Osteocyte (in vitro differentiated cells): ENCODE measurements around the gene GPS1. TPM values are rescaled to one million over a fixed set of nuclear protein-coding genes. Genes with fewer than 3 reads are reported as not detected.

ENCODE experiments used
- DNase-seq: peaks from one replicate; pipeline ENCODE4 v3.0.0; 2021; ENCODE audit warnings: mixed read lengths; ENCODE audit not compliant: unreplicated experiment; ENCODE audit errors: extremely low spot score
- H3K27ac Mint-ChIP-seq: one replicate; pipeline ENCODE4 v1.8.0; 2021; ENCODE audit warnings: mild to moderate bottlenecking, mixed read lengths; ENCODE audit not compliant: unreplicated experiment
- H3K27me3 Mint-ChIP-seq: one replicate; pipeline ENCODE4 v1.8.0; 2021; ENCODE audit warnings: mixed read lengths; ENCODE audit not compliant: unreplicated experiment
- H3K36me3 Mint-ChIP-seq: one replicate; pipeline ENCODE4 v1.8.0; 2021; ENCODE audit warnings: mixed read lengths; ENCODE audit not compliant: unreplicated experiment
- H3K4me1 Mint-ChIP-seq: one replicate; pipeline ENCODE4 v1.8.0; 2021; ENCODE audit warnings: mixed read lengths; ENCODE audit not compliant: unreplicated experiment
- H3K4me3 Mint-ChIP-seq: one replicate; pipeline ENCODE4 v1.8.0; 2021; ENCODE audit warnings: mild to moderate bottlenecking, moderate library complexity, mixed read lengths; ENCODE audit not compliant: unreplicated experiment
- H3K9me3 Mint-ChIP-seq: one replicate; pipeline ENCODE4 v1.8.0; 2021; ENCODE audit warnings: mixed read lengths; ENCODE audit not compliant: unreplicated experiment
- total RNA-seq: library from RNA; stranded (reverse); gene quantifications from 2 replicates; pipeline ENCODE4 v1.2.1, GENCODE V29; 2021
- TF ChIP-seq, protein P1 (sequence below): fragments of 200-600 bp; sonication (generic); IDR thresholded peaks from 2 replicates; pipeline ENCODE4 v1.5.0; 2021; ENCODE audit warnings: antibody characterized with exemption, mild to moderate bottlenecking, moderate library complexity

GPS1 gene
- total RNA-seq, 1 donor from 2014 or later, result 108 TPM

DNA sequence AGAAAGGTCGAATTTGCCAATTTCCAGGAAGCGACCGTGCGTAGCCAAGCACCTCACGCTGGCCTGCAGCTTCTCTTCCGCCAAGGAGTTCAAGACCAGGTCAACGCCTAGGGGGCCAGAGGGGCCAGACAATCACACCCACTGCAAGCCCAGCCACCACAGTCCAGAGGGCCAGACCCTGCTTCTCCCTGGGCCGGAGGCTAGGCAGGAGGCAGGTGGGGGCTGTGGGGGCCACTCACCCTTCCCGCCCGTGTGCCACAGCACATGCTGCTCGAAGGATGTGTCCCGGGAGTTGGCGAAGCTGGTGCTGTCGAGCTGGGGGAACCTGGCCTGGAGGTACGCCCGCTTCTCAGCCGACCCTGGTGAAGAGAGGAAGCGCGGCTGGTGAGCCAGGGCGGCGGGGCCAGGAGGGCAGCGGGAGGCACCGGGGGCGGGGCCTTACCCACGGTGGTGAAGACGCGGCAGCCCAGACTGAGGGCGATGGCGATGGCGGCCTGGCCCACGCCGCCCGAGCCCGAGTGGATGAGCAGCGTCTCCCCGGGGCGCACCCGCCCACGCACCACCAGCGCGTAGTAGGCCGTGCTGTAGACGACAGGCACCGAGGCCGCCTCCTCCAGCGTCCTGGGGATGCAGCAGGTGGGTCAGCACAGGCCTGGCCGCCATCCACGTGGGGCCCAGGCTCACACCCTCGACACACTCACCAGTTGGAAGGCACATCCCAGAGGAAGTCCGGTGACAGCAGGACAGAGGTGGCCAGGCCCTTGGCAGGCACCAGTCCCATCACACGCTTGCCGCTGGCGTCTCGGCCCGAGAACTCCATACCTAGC, 32.0 kb downstream of the GPS1 start:
- Mint-ChIP-seq H3K4me1 (no peaks in the 10 kb centered on the region), H3K4me3 (no peak overlapping the region), H3K9me3 (no peaks in the 10 kb centered on the region), H3K27me3 (no peaks in the 10 kb centered on the region), H3K36me3 (peaks cover 16% of the 10 kb centered on the region), H3K27ac (no peak overlapping the region)
- no peak for DNase-seq
- TF ChIP-seq, protein P1, sequence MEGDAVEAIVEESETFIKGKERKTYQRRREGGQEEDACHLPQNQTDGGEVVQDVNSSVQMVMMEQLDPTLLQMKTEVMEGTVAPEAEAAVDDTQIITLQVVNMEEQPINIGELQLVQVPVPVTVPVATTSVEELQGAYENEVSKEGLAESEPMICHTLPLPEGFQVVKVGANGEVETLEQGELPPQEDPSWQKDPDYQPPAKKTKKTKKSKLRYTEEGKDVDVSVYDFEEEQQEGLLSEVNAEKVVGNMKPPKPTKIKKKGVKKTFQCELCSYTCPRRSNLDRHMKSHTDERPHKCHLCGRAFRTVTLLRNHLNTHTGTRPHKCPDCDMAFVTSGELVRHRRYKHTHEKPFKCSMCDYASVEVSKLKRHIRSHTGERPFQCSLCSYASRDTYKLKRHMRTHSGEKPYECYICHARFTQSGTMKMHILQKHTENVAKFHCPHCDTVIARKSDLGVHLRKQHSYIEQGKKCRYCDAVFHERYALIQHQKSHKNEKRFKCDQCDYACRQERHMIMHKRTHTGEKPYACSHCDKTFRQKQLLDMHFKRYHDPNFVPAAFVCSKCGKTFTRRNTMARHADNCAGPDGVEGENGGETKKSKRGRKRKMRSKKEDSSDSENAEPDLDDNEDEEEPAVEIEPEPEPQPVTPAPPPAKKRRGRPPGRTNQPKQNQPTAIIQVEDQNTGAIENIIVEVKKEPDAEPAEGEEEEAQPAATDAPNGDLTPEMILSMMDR, result no peak

DNA sequence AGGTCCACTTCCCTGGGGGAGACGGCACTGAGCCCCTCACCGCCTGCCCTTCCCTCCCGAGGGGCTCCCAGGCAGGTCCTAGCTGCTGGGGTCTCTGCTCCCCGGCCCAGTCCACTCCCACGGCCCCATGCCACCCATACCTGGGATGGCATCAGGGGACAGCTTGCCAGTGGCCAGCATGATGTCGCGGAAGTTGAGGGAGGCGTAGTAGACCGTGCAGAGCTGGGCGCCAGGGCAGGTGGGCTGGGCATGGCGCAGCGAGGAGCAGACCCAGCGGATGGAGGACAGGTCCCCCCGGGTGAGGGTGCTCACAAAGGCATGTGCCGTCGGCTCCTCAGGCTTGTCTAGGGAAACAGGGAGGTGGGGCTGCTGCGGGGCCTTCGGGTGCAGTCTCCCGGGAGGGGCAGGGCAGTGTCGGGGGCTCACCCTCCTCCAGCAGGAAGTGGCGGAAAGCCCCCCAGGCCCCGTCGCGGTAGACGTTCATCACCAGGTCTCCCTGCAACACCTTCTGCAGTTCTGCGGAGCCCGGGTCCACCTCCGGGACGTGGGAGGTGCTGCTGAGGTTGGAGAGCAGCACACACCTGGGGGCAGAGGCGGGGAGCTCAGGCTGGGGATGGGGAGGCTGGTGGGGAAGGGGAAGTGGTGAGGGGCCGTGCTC, 32.8 kb downstream of the GPS1 start:
- no peak for DNase-seq
- Mint-ChIP-seq H3K27ac (no peak overlapping the region), H3K4me1 (no peaks in the 10 kb centered on the region), H3K9me3 (no peaks in the 10 kb centered on the region), H3K36me3 (peaks cover 16% of the 10 kb centered on the region), H3K4me3 (no peak overlapping the region), H3K27me3 (no peaks in the 10 kb centered on the region)
- TF ChIP-seq, protein P1, result no peak

DNA sequence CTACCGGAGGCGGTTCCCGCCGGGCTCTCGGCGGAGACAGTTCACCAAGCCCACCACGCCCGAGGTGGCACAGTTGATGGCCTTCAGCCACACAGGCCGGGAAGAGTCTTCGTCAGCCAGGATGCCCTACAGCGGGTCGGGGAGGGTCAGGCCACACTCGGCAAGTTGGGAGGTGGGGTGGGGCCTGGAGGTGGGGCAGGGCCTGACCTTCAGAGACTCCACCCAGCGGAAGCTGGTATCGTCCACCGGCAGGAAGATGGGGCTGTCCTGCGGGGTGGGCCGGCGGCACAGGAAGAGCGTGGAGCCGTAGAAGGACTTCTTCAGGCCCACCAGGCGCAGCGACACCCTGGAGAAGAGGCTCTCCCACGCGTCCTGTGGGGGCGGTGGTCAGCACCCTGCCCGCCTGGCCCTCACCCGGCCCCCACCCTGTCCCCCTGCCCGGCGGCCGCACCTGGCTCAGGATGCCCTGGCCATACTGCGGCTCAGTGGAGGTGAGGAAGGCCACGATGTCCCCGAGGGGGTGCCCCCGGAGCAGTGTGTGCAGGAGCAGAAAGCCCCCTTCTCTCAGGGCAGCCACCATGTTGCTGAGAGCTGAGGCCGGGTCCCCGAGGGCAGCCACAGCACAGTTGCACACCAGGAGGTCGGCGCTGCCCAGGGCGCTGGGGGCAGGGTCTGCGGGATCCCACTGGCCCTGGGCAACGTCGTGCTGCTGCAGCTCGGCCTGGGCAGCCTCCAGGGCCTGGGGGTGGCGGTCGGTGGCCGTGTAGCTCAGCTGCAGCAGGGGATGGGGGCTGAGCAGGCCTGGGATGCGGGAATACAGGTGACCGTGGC, 33.5 kb downstream of the GPS1 start:
- no peak for DNase-seq
- H3K27me3 Mint-ChIP-seq, result no peaks in the 10 kb centered on the region
- peaks cover 14% of the 10 kb centered on the region for H3K36me3 Mint-ChIP-seq
- no peaks in the 10 kb centered on the region for H3K9me3 Mint-ChIP-seq
- TF ChIP-seq, protein P1, result no peak
- no peaks in the 10 kb centered on the region for H3K4me1 Mint-ChIP-seq
- no peak overlapping the region for H3K27ac Mint-ChIP-seq
- H3K4me3 Mint-ChIP-seq, result no peak overlapping the region

DNA sequence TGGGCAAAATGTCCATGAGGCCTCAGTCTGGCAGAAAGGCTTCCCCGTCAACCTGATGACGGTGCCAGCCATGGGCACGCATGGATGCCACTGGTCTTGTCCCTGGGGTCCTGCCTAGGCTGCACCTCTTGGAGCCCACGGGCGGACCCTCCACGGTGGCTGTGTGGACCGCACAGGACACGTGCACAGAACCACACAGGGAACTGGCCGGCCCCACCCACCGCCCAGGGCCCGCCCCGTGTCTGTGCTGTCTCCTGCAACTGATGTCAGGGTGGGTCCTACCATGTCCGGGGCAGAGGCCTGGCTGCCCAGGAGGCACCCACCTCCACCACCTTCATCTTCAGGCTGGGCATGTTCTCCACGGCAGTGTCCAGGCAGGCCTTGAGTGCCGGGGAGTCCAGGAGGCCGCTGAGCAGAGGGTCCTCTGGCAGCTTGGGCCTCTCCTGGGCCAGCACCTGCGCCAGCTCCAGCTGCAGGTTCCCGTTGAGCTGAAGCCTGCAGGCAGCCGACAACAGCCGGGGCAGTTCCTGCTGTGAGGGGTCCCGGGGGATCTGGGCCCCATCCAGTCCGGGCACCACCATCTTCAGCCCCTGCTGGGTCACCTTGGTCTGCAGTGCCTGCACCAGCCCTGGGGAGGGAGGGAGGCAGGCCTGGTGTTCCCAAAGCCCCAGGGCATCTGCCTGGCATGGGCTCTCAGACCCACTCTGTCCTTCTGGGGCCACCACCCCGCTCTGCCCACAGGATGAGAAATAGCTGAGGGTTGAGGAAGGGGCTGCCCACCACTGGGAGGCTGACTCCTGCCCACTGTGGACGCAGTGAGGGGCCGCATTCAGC, 34.5 kb downstream of the GPS1 start:
- no peak for DNase-seq
- peaks cover 14% of the 10 kb centered on the region for H3K36me3 Mint-ChIP-seq
- no peak overlapping the region for H3K27ac Mint-ChIP-seq

More for the DNA sequence above, 34.5 kb downstream of the GPS1 start:
- TF ChIP-seq, protein P1, result no peak
- no peaks in the 10 kb centered on the region for H3K9me3 Mint-ChIP-seq
- no peak overlapping the region for H3K4me3 Mint-ChIP-seq
- no peaks in the 10 kb centered on the region for H3K27me3 Mint-ChIP-seq
- H3K4me1 Mint-ChIP-seq, result no peaks in the 10 kb centered on the region
